H1 (cell line): ENCODE measurements around the gene LAMA3.

ENCODE experiments used
- BCL11A ChIP-seq, 2 experiments: IDR thresholded peaks; one replicate each; pipeline ENCODE4 v1.6.1; 2011; ENCODE audit warnings: low read depth in 2 of 2, low read length in 2 of 2, mild to moderate bottlenecking in 2 of 2
- CHD1 ChIP-seq: IDR thresholded peaks from 2 replicates; pipeline ENCODE4 v1.6.1; 2012; ENCODE audit warnings: low read depth, low read length, improper control_type of control experiment
- CREB1 ChIP-seq: IDR thresholded peaks from 2 replicates; pipeline ENCODE4 v1.6.1; 2012; ENCODE audit warnings: inconsistent platforms
- EP300 ChIP-seq, 2 experiments: IDR thresholded peaks; 1 replicate in 1 of 2; 2 replicates in 1 of 2; pipeline ENCODE4 v1.6.1; 2011 to 2012; ENCODE audit warnings: low read depth in 2 of 2, low read length in 2 of 2, mild to moderate bottlenecking in 2 of 2, borderline replicate concordance in 1 of 2, inconsistent platforms in 1 of 2, moderate library complexity in 1 of 2
- EZH2 ChIP-seq: fragments of 200-600 bp; sonication (generic); IDR thresholded peaks from 2 replicates; pipeline ENCODE4 v1.7.1; 2012; ENCODE audit warnings: low read depth, mild to moderate bottlenecking, moderate library complexity, low read length, inconsistent platforms; ENCODE audit not compliant: severe bottlenecking
- JUN ChIP-seq: IDR thresholded peaks from 2 replicates; pipeline ENCODE4 v1.6.1; 2011; ENCODE audit warnings: low read depth, mild to moderate bottlenecking, improper control_type of control experiment, low read length
- JUND ChIP-seq: IDR thresholded peaks from 2 replicates; pipeline ENCODE4 v1.6.1; 2011; ENCODE audit warnings: mild to moderate bottlenecking, improper control_type of control experiment, low read length
- POLR2A ChIP-seq, 2 experiments: IDR thresholded peaks; 1 replicate in 1 of 2; 2 replicates in 1 of 2; pipeline ENCODE4 v1.6.1; 2011; ENCODE audit warnings: low read depth in 2 of 2, low read length in 2 of 2, mild to moderate bottlenecking in 2 of 2; ENCODE audit errors: control extremely low read depth in 1 of 2
- SP1 ChIP-seq: IDR thresholded peaks from 2 replicates; pipeline ENCODE4 v1.6.1; 2011; ENCODE audit warnings: low read depth, low read length
- TAF1 ChIP-seq: IDR thresholded peaks from 2 replicates; pipeline ENCODE4 v1.6.1; 2011; ENCODE audit warnings: mild to moderate bottlenecking, low read depth, low read length
- TCF12 ChIP-seq: IDR thresholded peaks from 2 replicates; pipeline ENCODE4 v1.6.1; 2011; ENCODE audit warnings: low read depth, mild to moderate bottlenecking, low read length
- TF ChIP-seq, protein P1 (sequence below), 3 experiments: IDR thresholded peaks; 1 replicate in 2 of 3; 2 replicates in 1 of 3; pipeline versions ENCODE4 v1.5.1 to v1.6.1; 2011; ENCODE audit warnings: low read length in 3 of 3, mild to moderate bottlenecking in 3 of 3, inconsistent platforms in 2 of 3, low read depth in 1 of 3, moderate library complexity in 1 of 3; ENCODE audit not compliant: insufficient read depth in 1 of 3; ENCODE audit errors: control extremely low read depth in 1 of 3

- TF ChIP-seq, protein P1, sequence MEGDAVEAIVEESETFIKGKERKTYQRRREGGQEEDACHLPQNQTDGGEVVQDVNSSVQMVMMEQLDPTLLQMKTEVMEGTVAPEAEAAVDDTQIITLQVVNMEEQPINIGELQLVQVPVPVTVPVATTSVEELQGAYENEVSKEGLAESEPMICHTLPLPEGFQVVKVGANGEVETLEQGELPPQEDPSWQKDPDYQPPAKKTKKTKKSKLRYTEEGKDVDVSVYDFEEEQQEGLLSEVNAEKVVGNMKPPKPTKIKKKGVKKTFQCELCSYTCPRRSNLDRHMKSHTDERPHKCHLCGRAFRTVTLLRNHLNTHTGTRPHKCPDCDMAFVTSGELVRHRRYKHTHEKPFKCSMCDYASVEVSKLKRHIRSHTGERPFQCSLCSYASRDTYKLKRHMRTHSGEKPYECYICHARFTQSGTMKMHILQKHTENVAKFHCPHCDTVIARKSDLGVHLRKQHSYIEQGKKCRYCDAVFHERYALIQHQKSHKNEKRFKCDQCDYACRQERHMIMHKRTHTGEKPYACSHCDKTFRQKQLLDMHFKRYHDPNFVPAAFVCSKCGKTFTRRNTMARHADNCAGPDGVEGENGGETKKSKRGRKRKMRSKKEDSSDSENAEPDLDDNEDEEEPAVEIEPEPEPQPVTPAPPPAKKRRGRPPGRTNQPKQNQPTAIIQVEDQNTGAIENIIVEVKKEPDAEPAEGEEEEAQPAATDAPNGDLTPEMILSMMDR (IDR thresholded peaks at IDR 0.05; ENCODE audit: control extremely low read depth in 1 of 3, insufficient read depth in 1 of 3, low read depth in 1 of 3, low read length in 3 of 3), result no peak
- no peak for TF ChIP-seq TAF1
- no peak for TF ChIP-seq EP300 (IDR thresholded peaks at IDR 0.05; ENCODE audit: borderline replicate concordance in 1 of 2, low read depth in 2 of 2, low read length in 2 of 2)
- no peak for TF ChIP-seq JUN
- no peak for TF ChIP-seq CREB1
- no peak for TF ChIP-seq EZH2
- TF ChIP-seq SP1, result no peak
- no peak for TF ChIP-seq TCF12
- TF ChIP-seq CHD1, result no peak
- TF ChIP-seq POLR2A (IDR thresholded peaks at IDR 0.05; ENCODE audit: control extremely low read depth in 1 of 2, low read depth in 2 of 2, low read length in 2 of 2), result no peak
- no peak for TF ChIP-seq JUND
- TF ChIP-seq BCL11A (IDR thresholded peaks at IDR 0.05; ENCODE audit: low read depth in 2 of 2, low read length in 2 of 2), result no peak
Measured at GRCh38 chr18:23802817-23803216, 113.6 kb downstream of the LAMA3 start.
